PC-3 (cell line): Measurements from ENCODE around the gene UBE2R2. TPM values are rescaled to one million over a fixed set of nuclear protein-coding genes. Genes with fewer than 3 reads are reported as not detected.
"Not testable (repeated sequence)": the region's sequence is repeated elsewhere in the genome, so short reads cannot be mapped to it uniquely, and the experiment has no call there.

Source experiments
- ATAC-seq: fragments of 200-7000 bp; cut with Tn5 transposase; 2 replicates; pipeline ENCODE4 v1.9.1; 2020; ENCODE audit warnings: mild to moderate bottlenecking, moderate library complexity
- BruUV-seq: library from RNA; stranded (reverse); fragments of 400-500 nt; replicated peaks from 2 replicates; lab custom pipeline; 2021; lab: Mats Ljungman, UMichigan
- CTCF ChIA-PET: fragments of 300-600 bp; sonication (Branson Sonifier 250); formaldehyde crosslinking; loops from one replicate; lab custom pipeline; 2022; ENCODE audit warnings: antibody characterized with exemption; lab: Charles Lee
- POLR2A ChIA-PET: fragments of 300-600 bp; sonication (Branson Sonifier 250); formaldehyde crosslinking; loops from one replicate; lab custom pipeline; 2022; ENCODE audit warnings: antibody characterized with exemption; ENCODE audit not compliant: unreplicated experiment; lab: Charles Lee
- DNase-seq: peaks from one replicate; pipeline ENCODE4 v3.0.0-alpha.2; 2015
- H2AFZ ChIP-seq: fragments of 300-600 bp; sonication (generic); 2 replicates; pipeline ENCODE4 v1.6.0; 2016; ENCODE audit warnings: antibody characterized with exemption, low read length
- H3F3A ChIP-seq: fragments of 300-600 bp; sonication (generic); one replicate; pipeline ENCODE4 v1.6.0; 2017; ENCODE audit warnings: antibody characterized with exemption, low read length, control low read depth, mild to moderate bottlenecking; ENCODE audit not compliant: unreplicated experiment
- H3K27ac ChIP-seq: fragments of 300-600 bp; sonication (generic); 2 replicates; pipeline ENCODE4 v1.5.1; 2016; ENCODE audit warnings: mild to moderate bottlenecking, low read length
- H3K27me3 ChIP-seq: fragments of 300-600 bp; sonication (generic); 2 replicates; pipeline ENCODE4 v1.6.1; 2016; ENCODE audit warnings: low read length, mixed read lengths
- H3K36me3 ChIP-seq: fragments of 300-600 bp; sonication (generic); 2 replicates; pipeline ENCODE4 v1.6.1; 2016; ENCODE audit warnings: low read depth, mixed run types, low read length, mixed read lengths
- H3K4me1 ChIP-seq: fragments of 300-600 bp; sonication (generic); 2 replicates; pipeline ENCODE4 v1.5.1; 2016; ENCODE audit warnings: low read length; ENCODE audit not compliant: insufficient read depth
- H3K4me2 ChIP-seq: fragments of 300-600 bp; sonication (generic); 2 replicates; pipeline ENCODE4 v1.6.0; 2016; ENCODE audit warnings: low read length
- H3K4me3 ChIP-seq: fragments of 300-600 bp; sonication (generic); 2 replicates; pipeline ENCODE4 v1.5.1; 2016; ENCODE audit warnings: mild to moderate bottlenecking, low read length, mixed read lengths
- H3K79me2 ChIP-seq: fragments of 300-600 bp; sonication (generic); 2 replicates; pipeline ENCODE4 v1.6.1; 2017; ENCODE audit warnings: low read length, mixed read lengths
- H3K9ac ChIP-seq: fragments of 300-600 bp; sonication (generic); 2 replicates; pipeline ENCODE4 v1.6.0; 2016; ENCODE audit warnings: mild to moderate bottlenecking, low read length
- H3K9me2 ChIP-seq: fragments of 300-600 bp; sonication (generic); replicated peaks from 2 replicates; pipeline ENCODE4 v1.6.1; 2016; ENCODE audit warnings: mixed run types, low read length, mixed read lengths
- H3K9me3 ChIP-seq: fragments of 300-600 bp; sonication (generic); 2 replicates; pipeline ENCODE4 v1.6.1; 2016; ENCODE audit warnings: low read length, mixed read lengths
- H4K20me1 ChIP-seq: fragments of 300-600 bp; sonication (generic); 2 replicates; pipeline ENCODE4 v1.6.1; 2016; ENCODE audit warnings: low read length, mixed read lengths
- EZH2 ChIP-seq: fragments of 300-600 bp; sonication (generic); IDR thresholded peaks from one replicate; pipeline ENCODE4 v1.6.1; 2017; ENCODE audit warnings: antibody characterized with exemption, mild to moderate bottlenecking, low read length; ENCODE audit not compliant: unreplicated experiment
- EZH2phosphoT487 ChIP-seq: fragments of 300-600 bp; sonication (generic); IDR thresholded peaks from 2 replicates; pipeline ENCODE4 v1.6.1; 2018; ENCODE audit warnings: mild to moderate bottlenecking, antibody characterized with exemption, low read length, borderline replicate concordance
- intact Hi-C: fragments of 100-400 bp; cut with micrococcal nuclease; formaldehyde crosslinking; loops from 2 replicates; pipeline ENCODE4 v1.9.0; 2023
- total RNA-seq: library from RNA; depleted of rRNA; stranded (reverse); fragments of >200 nt; gene quantifications from 2 replicates; pipeline ENCODE4 v1.2.3, GENCODE V29; 2014
- TF ChIP-seq, protein P1 (sequence below): fragments of 300-600 bp; sonication (generic); conservative IDR thresholded peaks from 2 replicates; pipeline ENCODE4 v1.5.1; 2017; ENCODE audit warnings: antibody characterized with exemption, low read depth, mild to moderate bottlenecking, low read length

The UBE2R2 gene
- total RNA-seq, 1 experiment from 2014 or later = 18.4 TPM

DNA sequence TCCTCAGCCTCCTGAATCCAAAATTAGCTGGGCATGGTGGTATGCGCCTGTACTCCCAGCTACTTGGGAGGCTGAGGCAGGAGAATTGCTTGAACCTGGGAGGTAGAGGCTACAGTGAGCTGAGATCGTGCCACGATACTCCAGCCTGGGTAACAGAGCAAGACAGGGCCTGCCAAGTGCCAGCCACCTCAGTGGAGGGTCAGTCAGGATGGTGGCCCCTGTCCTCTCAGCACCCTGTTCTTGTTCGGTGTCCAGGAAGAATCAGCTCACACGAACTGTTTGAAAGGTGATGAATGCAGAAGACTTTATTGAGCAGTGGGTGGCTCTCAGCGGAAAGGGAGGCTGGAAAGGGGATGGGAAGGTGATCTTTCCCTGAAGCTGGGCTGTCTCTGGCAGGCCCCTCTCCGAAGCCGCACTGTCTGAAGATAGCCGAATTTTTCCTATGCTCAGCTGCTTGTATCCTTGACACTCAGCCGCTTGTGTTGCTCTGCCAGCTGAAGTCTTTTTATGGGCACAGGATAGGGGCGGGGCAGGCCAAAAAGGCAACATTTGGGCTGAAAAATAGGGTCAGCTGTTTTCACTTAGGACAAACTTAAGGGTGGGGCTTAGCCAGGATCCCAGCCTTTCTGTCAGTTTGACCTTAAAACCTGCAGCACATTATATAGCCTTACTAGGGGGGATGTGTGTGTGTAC lies 50.9 kb downstream of the UBE2R2 start:
- Histone ChIP-seq H3K9ac (no peak overlapping the region), H3K9me3 (no peaks in the 10 kb centered on the region), H3K4me3 (no peak overlapping the region), H3K36me3 (no peaks in the 10 kb centered on the region), H3K9me2 (no peaks in the 10 kb centered on the region), H3K4me2 (no peak overlapping the region), H3K27ac (no peak overlapping the region), H4K20me1 (peaks cover 15% of the 10 kb centered on the region), H3K27me3 (no peaks in the 10 kb centered on the region), H3K79me2 (peaks cover 94% of the 10 kb centered on the region), H3K4me1 (no peaks in the 10 kb centered on the region), H2AFZ (no peak overlapping the region), H3F3A (no peaks in the 10 kb centered on the region)
- BruUV-seq = no TSS peak
- TF ChIP-seq, protein P1, sequence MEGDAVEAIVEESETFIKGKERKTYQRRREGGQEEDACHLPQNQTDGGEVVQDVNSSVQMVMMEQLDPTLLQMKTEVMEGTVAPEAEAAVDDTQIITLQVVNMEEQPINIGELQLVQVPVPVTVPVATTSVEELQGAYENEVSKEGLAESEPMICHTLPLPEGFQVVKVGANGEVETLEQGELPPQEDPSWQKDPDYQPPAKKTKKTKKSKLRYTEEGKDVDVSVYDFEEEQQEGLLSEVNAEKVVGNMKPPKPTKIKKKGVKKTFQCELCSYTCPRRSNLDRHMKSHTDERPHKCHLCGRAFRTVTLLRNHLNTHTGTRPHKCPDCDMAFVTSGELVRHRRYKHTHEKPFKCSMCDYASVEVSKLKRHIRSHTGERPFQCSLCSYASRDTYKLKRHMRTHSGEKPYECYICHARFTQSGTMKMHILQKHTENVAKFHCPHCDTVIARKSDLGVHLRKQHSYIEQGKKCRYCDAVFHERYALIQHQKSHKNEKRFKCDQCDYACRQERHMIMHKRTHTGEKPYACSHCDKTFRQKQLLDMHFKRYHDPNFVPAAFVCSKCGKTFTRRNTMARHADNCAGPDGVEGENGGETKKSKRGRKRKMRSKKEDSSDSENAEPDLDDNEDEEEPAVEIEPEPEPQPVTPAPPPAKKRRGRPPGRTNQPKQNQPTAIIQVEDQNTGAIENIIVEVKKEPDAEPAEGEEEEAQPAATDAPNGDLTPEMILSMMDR = no peak
- TF ChIP-seq EZH2phosphoT487 = no peak
- TF ChIP-seq EZH2 = no peak
- ChIA-PET CTCF (no interaction called here), POLR2A (no interaction called here)
- ATAC-seq = no peak; the same call in 1 of the 2 replicates
- DNase-seq = no peak
- intact Hi-C loops = no loop called here

DNA sequence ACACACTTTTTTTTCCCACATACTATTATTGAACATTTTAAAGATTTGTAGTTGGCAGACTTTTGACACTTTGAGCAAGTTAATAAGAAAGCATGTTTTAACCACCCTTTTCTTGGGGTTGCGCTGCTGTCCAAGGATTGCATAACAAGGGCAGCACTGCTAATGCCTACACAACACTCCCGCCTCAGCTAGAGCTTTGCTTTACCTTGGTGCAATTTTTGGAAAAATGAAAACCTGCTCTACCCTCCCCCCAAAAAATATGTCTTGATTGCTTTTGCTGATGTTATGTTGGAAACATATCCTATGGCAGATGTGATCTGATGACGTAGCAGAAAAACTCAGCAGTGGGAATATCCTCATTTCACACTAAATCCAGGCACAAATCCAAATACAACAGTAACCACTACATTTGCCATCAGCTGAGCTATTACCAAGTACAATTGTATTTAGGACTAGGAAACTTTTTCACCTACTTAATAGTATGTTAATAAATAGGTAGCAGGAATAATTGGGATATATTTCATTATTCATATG lies 51.5 kb downstream of the UBE2R2 start:
- no peak for ATAC-seq
- BruUV-seq = no TSS peak

DNA sequence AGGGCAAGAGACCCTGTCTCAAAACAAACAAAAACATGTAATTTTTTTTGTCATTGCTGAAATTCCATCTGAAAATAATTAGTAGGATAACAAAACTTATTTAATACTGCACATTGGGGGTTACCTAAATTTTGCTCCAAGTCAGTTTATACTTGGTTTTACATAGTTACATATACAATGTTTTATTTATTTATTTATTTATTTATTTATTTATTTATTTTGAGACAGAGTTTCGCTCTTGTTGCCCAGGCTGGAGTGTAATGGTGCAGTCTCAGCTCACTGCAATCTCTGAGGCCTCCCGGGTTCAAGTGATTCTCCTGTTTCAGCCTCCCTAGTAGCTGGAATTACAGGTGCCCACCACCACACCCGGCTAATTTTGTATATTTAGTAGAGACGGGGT lies 52.3 kb downstream of the UBE2R2 start:
- Histone ChIP-seq H4K20me1 (peaks cover 20% of the 10 kb centered on the region), H3K79me2 (peaks cover 94% of the 10 kb centered on the region)
- H3K36me3 ChIP-seq, H3K4me3 ChIP-seq, H3K27ac ChIP-seq, CTCF ChIA-PET, H3K9me3 ChIP-seq, BruUV-seq, intact Hi-C loops, ATAC-seq, H3K4me1 ChIP-seq, H3F3A ChIP-seq, H3K9ac ChIP-seq, H2AFZ ChIP-seq, H3K9me2 ChIP-seq, H3K4me2 ChIP-seq, POLR2A ChIA-PET, H3K27me3 ChIP-seq, DNase-seq: not testable (repeated sequence)

More for the DNA sequence above, 51.5 kb downstream of the UBE2R2 start:
- no peak overlapping the region for H3K27ac ChIP-seq
- POLR2A ChIA-PET = no interaction called here
- H3K9me2 ChIP-seq = no peaks in the 10 kb centered on the region
- CTCF ChIA-PET = no interaction called here
- no peak overlapping the region for H3K9ac ChIP-seq
- H3F3A ChIP-seq = no peaks in the 10 kb centered on the region
- H3K79me2 ChIP-seq = peaks cover 94% of the 10 kb centered on the region
- no peaks in the 10 kb centered on the region for H3K27me3 ChIP-seq
- intact Hi-C loops = no loop called here
- no peak overlapping the region for H3K4me3 ChIP-seq
- no peak overlapping the region for H2AFZ ChIP-seq
- no peaks in the 10 kb centered on the region for H3K9me3 ChIP-seq
- TF ChIP-seq EZH2phosphoT487 = no peak
- TF ChIP-seq EZH2 = no peak
- TF ChIP-seq, protein P1 = no peak
- H3K4me1 ChIP-seq = no peaks in the 10 kb centered on the region
- peaks cover 18% of the 10 kb centered on the region for H4K20me1 ChIP-seq
- H3K36me3 ChIP-seq = no peaks in the 10 kb centered on the region
- no peak overlapping the region for H3K4me2 ChIP-seq
- DNase-seq = no peak
